Common myeloid progenitor, CD34-positive (primary cell): ENCODE measurements around the gene FOXF2.

ENCODE experiments used
- CTCF ChIA-PET: fragments of 350-600 bp; sonication (Branson Sonifier 250); formaldehyde crosslinking; loops from one replicate; lab custom pipeline; 2021; ENCODE audit warnings: antibody characterized with exemption; lab: Charles Lee
- POLR2A ChIA-PET: fragments of 350-600 bp; sonication (Branson Sonifier 250); formaldehyde crosslinking; loops from one replicate; lab custom pipeline; 2021; ENCODE audit warnings: antibody characterized with exemption; lab: Charles Lee
- DNase-seq, 3 donors: peaks; one replicate each; pipeline versions ENCODE4 v3.0.0 to v3.0.0-alpha.2; 2013
- H3K27ac ChIP-seq, 2 experiments: 1 replicate in 1 of 2; 2 replicates in 1 of 2; pipeline ENCODE4 v1.7.0; 2013; ENCODE audit warnings: inconsistent platforms in 2 of 2, low read length in 2 of 2, mild to moderate bottlenecking in 2 of 2, low read depth in 1 of 2, moderate library complexity in 1 of 2; ENCODE audit not compliant: severe bottlenecking in 2 of 2, insufficient read depth in 1 of 2, poor library complexity in 1 of 2
- H3K27me3 ChIP-seq, 5 experiments: replicated peaks in 2 of 5; 1 replicate in 3 of 5; 2 replicates in 2 of 5; pipeline versions ENCODE4 v1.6.1 to v1.7.0; 2013; ENCODE audit warnings: low read length in 4 of 5, mild to moderate bottlenecking in 2 of 5, moderate library complexity in 2 of 5, inconsistent platforms in 1 of 5; ENCODE audit not compliant: insufficient read depth in 5 of 5, control insufficient read depth in 4 of 5
- H3K36me3 ChIP-seq, 4 experiments: 1 replicate in 2 of 4; 2 replicates in 2 of 4; pipeline versions ENCODE4 v1.6.1 to v1.7.0; 2013; ENCODE audit warnings: low read length in 3 of 4, control low read depth in 1 of 4, mild to moderate bottlenecking in 1 of 4; ENCODE audit not compliant: control insufficient read depth in 4 of 4, insufficient read depth in 4 of 4
- H3K4me1 ChIP-seq, 4 experiments: 1 replicate in 3 of 4; 2 replicates in 1 of 4; pipeline versions ENCODE4 v1.6.1 to v1.7.1; 2013; ENCODE audit warnings: low read length in 3 of 4, mild to moderate bottlenecking in 3 of 4, control low read depth in 1 of 4, inconsistent platforms in 1 of 4, moderate library complexity in 1 of 4; ENCODE audit not compliant: control insufficient read depth in 4 of 4, insufficient read depth in 4 of 4; ENCODE audit errors: control extremely low read depth in 1 of 4
- H3K4me3 ChIP-seq, 7 experiments: 1 replicate in 4 of 7; 2 replicates in 3 of 7; pipeline versions ENCODE4 v1.5.1 to v1.7.0; 2013; ENCODE audit warnings: mild to moderate bottlenecking in 7 of 7, low read length in 6 of 7, moderate library complexity in 6 of 7, inconsistent platforms in 2 of 7, low read depth in 2 of 7, control low read depth in 1 of 7; ENCODE audit not compliant: insufficient read depth in 4 of 7, control insufficient read depth in 1 of 7; ENCODE audit errors: extremely low read depth in 1 of 7
- H3K9me3 ChIP-seq, 5 experiments: 1 replicate in 4 of 5; 2 replicates in 1 of 5; pipeline versions ENCODE4 v1.6.1 to v1.7.1; 2013; ENCODE audit warnings: low read length in 4 of 5, mild to moderate bottlenecking in 2 of 5, inconsistent platforms in 1 of 5, low read depth in 1 of 5, moderate library complexity in 1 of 5; ENCODE audit not compliant: control insufficient read depth in 4 of 5, insufficient read depth in 2 of 5; ENCODE audit errors: control extremely low read depth in 1 of 5
- WGBS: methylation state at CpG from one replicate; pipeline ENCODE4 v1.1.5; 2013; ENCODE audit not compliant: insufficient coverage; 5-methylcytosine and 5-hydroxymethylcytosine counted together

The FOXF2 gene

DNA sequence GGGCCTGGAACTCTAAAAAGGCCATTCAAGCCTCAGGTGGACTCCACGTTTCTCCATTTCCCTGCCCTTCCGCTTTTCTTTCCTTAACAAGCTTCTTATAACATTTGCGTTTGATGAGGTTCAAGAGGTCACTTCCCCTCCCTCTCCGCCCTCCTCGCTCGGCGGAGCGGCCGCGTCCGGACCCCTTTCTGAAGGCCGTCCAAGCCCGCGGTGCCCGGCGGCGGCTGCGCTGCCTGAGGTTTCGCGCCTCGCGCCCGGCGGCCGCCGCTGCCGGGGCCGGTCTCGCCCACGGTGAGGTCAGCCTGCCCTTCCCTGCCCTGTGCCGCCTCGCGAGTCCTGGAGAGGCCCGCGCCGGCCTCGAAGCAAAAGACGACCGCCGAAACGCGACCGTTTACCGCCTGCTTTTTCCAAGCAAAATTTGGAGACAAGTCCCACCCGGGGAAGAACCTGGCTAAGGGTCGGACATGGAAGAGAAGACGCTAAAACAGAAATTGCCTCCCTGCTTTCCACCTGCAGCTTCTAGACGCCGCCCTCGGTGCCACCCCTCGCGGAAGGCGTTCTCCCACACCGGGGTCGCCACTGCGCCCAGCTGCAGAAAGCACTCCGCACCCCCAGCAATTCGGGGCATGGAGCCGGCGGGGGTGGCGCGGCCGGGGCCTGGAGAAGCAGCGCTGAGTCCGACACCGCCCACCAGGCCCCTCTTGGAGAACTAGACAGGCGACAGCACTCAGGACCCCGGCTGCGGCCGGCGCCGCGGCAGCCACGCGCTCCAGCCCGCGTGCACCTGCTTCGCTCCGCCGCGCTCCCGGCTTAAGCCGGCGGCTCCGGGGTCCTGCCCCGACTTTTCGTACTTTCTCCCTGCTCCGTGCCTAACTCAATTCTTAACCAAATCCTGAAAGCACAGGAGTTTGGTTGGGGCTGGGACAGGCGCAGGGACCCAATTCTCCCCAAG lies 11.0 kb upstream of the FOXF2 start:
- Histone ChIP-seq H3K4me3 (peak overlapping the region in 2 of 7 experiments; percentile 4 to 23), H3K36me3 (no peaks in the 10 kb centered on the region), H3K27me3 (peaks cover 21 to 97% (median 55%) of the 10 kb centered on the region in 5 experiments), H3K4me1 (peaks cover 0 to 35% (median 17%) of the 10 kb centered on the region in 4 experiments), H3K9me3 (peaks cover 0 to 9% (median 1%) of the 10 kb centered on the region in 5 experiments), H3K27ac (no peak overlapping the region)
- 2% methylated on average over 67 of the region's 89 CpGs for WGBS
- CTCF ChIA-PET: interaction anchor here (1.3 to 3.0 kb wide), 4 partner anchors 8 to 580 kb away, joined by 3 to 9 read pairs (median 6); no protein-coding TSS in a partner anchor
- POLR2A ChIA-PET: no interaction called here
- DNase-seq: no peak

GRCh38 chr6:1379017-1379787 lies 10.2 kb upstream of the FOXF2 start:
- 3% methylated on average over 59 of the region's 60 CpGs for WGBS
- DNase-seq: peak; percentile 43 to 62 (median 59)
- POLR2A ChIA-PET: no interaction called here
- Histone ChIP-seq H3K4me3 (no peak overlapping the region), H3K36me3 (no peaks in the 10 kb centered on the region), H3K9me3 (peaks cover 0 to 5% (median 0%) of the 10 kb centered on the region in 5 experiments), H3K27ac (no peak overlapping the region), H3K4me1 (peaks cover 0 to 40% (median 17%) of the 10 kb centered on the region in 4 experiments), H3K27me3 (peaks cover 18 to 97% (median 55%) of the 10 kb centered on the region in 5 experiments)
- CTCF ChIA-PET: interaction anchor here (3.0 kb wide), 1 partner anchor 12 kb away, joined by 9 read pairs; no protein-coding TSS in a partner anchor

DNA sequence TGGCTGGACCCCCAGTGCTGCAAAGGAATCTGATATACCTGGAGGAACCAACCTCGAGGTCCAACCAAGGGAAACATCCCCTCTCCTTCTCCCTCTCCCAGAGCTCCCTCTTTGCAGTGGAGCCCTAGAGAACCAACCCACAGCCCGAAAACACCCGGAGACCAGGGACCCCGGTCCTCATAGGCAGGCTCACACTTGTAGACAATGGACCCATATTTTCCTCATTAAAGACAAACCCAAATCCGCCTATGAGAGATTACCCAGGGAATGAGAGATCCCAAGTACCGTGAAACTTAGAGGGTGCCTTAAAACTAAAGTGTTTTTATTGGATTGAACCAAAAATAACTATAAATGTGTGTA lies 9.6 kb upstream of the FOXF2 start:
- H3K9me3 ChIP-seq: peaks cover 0 to 5% (median 0%) of the 10 kb centered on the region in 5 experiments
- no peaks in the 10 kb centered on the region for H3K36me3 ChIP-seq
- ChIA-PET POLR2A (no interaction called here), CTCF (interaction anchor here (1.8 to 3.0 kb wide), 2 partner anchors 11 to 785 kb away, joined by 5 to 9 read pairs; no protein-coding TSS in a partner anchor)
- 0% methylated on average over 1 of the region's 6 CpGs for WGBS
- peaks cover 0 to 42% (median 17%) of the 10 kb centered on the region in 4 experiments for H3K4me1 ChIP-seq
- DNase-seq: no peak
- peaks cover 18 to 97% (median 59%) of the 10 kb centered on the region in 5 experiments for H3K27me3 ChIP-seq
- H3K4me3 ChIP-seq: no peak overlapping the region
- no peak overlapping the region for H3K27ac ChIP-seq

DNA sequence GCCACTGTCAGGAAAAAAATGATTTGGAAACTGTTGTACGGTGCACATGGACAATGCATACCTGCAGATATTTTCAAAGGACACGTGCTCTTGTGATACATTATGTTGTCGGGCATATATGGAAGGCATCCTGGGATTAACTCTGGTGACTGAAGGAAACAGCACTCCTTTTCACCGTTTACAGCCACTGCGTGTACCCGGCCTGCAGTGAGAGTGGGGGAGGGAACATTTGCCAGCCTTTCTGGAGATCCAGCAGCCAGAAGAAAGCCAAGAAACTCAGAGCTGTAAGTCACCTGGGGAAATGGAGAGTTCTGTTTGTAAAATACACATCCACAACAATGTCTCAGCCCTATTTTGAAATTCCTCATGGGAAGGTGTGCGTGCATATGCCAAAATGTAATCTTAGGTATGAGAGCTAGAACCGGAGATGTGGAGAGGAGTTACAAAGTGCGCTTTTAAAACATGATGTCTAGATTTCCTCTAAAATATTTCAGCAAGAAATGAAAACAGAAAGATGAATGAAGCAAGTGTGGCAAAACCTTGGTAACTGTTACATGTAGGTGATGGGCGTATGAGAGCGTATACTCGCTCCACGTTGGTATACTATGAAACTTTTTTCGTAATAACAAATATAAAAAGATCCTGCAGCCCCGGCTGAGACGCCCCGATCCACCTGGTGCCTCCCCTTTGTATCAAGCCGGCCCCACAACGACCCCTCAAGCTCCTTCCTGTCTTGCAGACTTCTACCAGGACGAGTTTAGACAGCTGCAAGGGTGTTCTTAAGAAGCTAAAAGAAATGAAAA lies 8.6 kb upstream of the FOXF2 start:
- CTCF ChIA-PET: interaction anchor here (0.6 to 3.0 kb wide), 8 partner anchors 10 to 786 kb away, joined by 3 to 9 read pairs (median 4); no protein-coding TSS in a partner anchor
- H3K4me1 ChIP-seq: peaks cover 0 to 45% (median 17%) of the 10 kb centered on the region in 4 experiments
- no peaks in the 10 kb centered on the region for H3K9me3 ChIP-seq
- no peak overlapping the region for H3K4me3 ChIP-seq
- POLR2A ChIA-PET: no interaction called here
- no peak for DNase-seq
- H3K27me3 ChIP-seq: peaks cover 16 to 99% (median 62%) of the 10 kb centered on the region in 5 experiments
- no peak overlapping the region for H3K27ac ChIP-seq
- no peaks in the 10 kb centered on the region for H3K36me3 ChIP-seq
- WGBS: 5% methylated on average over 8 of the region's 20 CpGs

DNA sequence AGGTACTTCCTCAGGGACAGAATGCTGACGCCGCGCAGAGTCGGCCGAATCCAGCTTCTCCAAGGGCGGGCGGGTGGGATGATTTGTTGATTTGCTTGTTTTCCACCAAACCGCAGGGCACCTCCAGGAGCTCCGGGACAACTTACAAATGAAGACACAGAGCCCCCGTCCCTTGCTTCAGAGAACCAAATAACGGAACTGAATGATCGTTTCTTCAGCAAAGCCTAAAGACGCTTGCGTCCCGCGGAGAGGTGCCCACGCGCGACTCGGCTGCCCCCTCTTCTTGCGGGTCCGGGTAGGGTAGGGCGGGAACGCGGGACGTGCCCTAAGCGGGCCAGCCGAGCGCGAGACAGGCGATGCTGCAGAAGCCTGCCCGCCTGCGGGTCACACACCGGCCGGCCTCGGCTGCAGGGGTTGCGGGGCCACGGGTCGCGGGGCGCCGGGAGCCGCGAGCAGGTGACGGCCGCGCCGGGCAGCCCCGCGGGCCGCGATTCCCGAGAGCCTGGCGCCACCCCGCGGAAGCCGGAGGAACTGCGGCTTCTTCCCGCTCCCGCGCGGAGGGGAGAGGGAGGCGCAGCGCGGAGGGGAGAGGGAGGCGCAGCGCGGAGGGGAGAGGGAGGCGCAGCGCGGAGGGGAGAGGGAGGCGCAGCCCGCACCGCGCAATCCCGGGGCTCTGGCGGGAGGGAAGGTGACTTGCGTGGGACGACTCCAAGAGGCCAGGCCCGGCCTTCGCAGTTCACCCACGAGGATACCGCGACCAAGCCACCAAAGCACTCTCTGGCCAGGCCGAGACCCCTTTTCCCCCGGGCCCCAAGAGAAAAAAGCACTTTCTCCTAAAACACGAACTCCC lies 7.7 kb upstream of the FOXF2 start:
- H3K9me3 ChIP-seq: no peaks in the 10 kb centered on the region
- no peaks in the 10 kb centered on the region for H3K36me3 ChIP-seq
- POLR2A ChIA-PET: no interaction called here
- peaks cover 19 to 99% (median 63%) of the 10 kb centered on the region in 5 experiments for H3K27me3 ChIP-seq
- peaks cover 0 to 45% (median 17%) of the 10 kb centered on the region in 4 experiments for H3K4me1 ChIP-seq
- WGBS: 1% methylated on average over 46 of the region's 87 CpGs
- H3K27ac ChIP-seq: no peak overlapping the region
- DNase-seq: peak in 1 of 3 donors; percentile 45
- CTCF ChIA-PET: interaction anchor here (1.0 to 3.0 kb wide), 8 partner anchors 9 to 787 kb away, joined by 3 to 9 read pairs (median 4); no protein-coding TSS in a partner anchor
- peak overlapping the region in 3 of 7 experiments; percentile 33 to 36 (median 36) for H3K4me3 ChIP-seq
